Hippocampal formation (tissue), 2 donors: ENCODE measurements around the gene ETNPPL.

ENCODE experiments used
- DNase-seq, 2 donors: peaks; one replicate each; lab custom pipeline; 2025; lab: John Stamatoyannopoulos, UW

The ETNPPL gene

DNA sequence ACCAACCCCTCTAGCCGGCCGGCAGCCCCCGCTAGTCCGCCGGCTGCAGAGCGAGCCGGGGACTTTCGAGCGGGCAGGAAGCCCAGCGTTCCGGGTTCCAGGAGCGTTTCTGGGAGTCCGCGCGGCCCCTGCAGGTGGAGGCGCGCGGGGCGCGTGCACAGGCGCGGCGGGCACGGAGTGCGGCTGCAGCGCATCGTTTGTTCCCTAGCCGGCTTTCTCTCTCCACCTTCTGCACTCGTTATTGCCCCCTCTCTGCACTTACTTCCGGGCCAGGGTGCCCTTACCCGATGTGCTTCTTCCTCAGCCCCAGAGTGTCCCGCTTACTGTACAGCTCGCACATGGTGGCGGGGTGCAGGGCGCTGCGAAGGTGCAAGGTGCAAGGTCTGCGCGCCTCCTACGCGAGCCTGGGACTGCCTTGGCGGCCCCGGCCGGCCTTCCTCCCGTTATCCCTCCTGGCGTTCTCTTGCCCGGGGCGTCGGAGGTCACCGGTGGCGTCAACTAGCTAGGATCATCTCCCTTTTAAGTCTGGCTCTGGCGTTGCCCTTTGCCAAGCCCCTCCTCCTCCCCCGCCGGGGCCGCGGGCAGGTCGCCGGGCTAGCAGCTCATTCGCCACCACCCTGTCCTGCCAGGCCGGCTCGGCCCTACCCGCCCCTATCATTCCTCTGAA is at the start of gene ETNPPL:
Gene ETNPPL (minus strand): TSS at position 495 of the 667 bp plus-strand sequence. CDS start 155 bp downstream, at position 340.
- DNase-seq, result peak in 1 of 2 donors; percentile 29

DNA sequence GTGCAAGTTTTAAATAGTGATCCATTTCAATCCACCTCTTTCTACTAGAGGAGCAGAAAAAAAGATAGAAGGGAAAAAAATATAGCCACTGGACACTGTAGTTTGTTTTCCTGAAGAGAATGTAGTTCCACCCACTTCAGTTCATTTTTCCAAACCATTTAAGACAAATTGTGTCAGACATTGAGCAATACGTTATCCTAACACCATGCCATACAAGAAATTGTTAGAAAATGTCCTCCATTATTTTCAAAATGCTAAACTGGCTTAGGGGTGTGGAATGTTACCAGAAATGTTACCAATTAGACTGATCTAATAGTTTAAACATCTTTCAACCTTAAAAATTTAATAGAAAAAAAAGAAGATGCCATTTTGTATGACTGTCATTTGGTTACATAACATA is 48.6 kb upstream of the ETNPPL start:
- no peak for DNase-seq

DNA sequence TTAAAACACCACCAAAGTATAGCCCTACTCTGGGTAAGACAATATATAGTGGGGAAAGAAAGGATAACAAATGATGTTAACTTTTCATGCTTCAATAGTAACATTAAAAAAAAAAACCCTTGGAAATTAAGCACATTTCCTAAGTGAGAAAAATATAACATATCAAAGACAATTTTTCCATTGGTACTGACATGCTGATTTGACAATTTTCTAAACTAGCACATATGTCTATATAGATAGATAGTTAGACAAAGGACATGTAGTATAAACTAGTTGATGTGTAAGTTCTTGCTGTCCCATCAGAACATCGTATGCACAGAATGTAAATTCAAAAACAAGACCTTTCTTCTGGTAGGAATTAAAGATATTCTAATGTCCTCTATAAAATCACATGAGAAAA is 47.2 kb upstream of the ETNPPL start:
- no peak for DNase-seq

- DNase-seq, result no peak
Observed at GRCh38 chr4:108804648-108805273, 41.9 kb upstream of the ETNPPL start.

DNA sequence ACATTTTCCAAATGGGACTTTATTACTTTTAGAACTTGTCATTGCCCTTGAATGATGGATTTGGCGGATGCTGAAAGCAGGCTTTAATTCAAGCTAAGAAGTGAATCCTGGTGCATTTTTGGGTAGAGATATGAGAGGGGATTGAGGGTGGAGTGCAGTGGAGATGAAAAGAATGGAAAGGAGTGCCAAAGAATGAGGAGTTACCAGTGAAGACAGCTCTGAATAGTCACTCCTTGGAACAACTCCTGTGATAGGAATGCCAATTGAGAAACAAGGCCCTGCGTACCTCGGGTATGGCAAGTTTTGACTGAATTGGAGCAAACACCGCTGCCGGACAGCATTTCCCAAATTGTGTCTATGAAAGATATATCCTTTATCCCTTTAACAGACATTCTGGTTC is 36.5 kb upstream of the ETNPPL start:
- no peak for DNase-seq

DNA sequence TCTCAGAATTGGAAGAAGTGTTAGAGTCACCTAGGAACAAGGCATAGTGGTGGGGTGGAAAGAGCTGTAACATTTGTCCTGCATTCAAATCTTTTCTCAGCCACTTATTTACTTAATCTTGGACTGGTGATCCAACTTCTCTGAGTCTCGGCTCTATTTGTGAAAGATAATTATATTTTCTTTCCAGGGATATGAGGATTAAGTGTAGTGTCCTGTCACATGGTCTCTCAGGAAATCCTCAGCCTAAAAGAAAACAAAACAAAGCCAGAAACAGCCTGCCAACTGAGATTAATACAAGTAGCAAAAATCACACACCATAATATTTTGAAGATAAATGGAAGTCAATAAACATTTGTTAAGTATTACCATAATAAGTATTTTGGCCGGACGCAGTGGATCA is 33.3 kb upstream of the ETNPPL start:
- no peak for DNase-seq

- DNase-seq, result no peak
Observed at GRCh38 chr4:108795733-108796132, 32.9 kb upstream of the ETNPPL start.

GRCh38 chr4:108794136-108794535 is 31.3 kb upstream of the ETNPPL start:
- peak in 1 of 2 donors; percentile 33 for DNase-seq

DNA sequence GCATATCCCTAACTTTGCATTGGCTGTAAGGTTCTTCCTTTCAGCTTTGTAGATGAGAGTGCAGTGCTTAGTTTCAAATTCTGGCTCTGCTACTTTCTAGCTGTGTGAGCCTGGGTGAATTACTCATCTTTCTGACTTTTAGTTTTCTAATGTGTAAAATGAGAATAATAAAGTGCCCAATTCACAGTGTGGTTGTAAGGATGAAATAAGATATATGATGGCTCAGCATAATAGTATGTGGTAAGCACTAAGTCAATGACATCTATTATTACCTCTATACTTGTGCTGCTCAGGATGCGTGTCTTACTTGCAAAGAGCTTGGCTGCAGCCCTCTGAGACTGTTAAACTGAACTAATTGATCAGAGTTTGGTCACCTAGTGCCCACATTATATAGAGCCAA is 30.6 kb upstream of the ETNPPL start:
- DNase-seq, result no peak

DNA sequence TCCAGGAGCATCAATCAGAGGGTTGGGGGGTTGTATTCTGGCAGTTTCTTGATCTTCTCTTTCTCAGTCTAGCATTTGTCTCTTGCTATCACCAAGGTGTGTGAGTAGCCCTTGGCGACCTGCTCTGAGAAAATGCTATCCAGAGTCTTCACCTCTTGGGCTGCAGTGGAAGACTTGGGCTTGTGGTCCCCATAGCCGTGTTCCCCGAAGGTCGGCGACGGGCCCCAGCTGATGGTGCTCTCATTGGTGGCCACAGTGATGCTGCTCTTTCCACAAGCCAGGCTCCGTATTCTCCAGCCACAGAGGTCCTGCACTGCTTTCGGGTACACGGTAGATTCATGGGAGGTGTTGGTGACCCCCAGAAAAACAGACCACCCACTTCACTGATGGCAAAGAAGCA is 25.9 kb upstream of the ETNPPL start:
- no peak for DNase-seq

DNA sequence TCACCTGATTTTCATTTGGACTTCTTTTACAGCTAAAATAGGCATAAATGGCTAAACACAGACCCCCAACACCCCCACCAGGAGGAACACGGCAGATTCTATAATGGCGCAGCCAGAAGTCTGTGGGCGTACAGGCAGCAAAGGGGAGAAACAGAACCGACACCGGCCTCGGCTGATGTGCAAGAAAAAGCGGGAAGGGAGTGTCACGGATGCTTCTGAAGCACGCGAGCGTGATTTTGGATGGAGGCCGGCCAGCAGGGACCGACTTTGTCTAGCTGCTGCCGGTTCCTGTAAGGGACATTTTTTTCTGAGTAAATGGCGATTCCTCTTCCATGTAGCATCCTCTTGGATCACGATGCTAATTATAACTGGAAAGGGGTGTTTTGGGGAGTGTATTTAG is 24.9 kb upstream of the ETNPPL start:
- DNase-seq, result no peak

GRCh38 chr4:108787106-108787505 is 24.3 kb upstream of the ETNPPL start:
- no peak for DNase-seq

DNA sequence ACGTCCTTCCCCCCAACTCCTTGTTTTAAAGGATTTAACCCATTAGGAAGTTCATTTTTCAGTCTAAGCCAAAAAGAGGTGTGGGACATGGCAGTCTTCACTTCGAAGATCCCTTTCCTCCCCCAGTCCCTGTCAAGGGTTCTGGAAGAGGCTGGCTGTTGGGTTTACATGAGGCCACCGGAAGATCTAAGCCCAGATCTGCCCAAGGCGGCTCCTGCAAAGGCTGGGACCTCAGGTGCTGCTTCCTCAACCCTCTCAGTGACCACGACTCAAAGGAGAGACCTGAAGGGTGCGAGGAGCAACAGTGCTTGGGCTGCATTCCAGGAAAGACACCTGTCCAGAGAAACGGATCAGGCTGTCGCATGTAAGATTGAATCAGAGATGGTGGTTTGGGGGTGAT is 23.5 kb upstream of the ETNPPL start:
- no peak for DNase-seq

DNA sequence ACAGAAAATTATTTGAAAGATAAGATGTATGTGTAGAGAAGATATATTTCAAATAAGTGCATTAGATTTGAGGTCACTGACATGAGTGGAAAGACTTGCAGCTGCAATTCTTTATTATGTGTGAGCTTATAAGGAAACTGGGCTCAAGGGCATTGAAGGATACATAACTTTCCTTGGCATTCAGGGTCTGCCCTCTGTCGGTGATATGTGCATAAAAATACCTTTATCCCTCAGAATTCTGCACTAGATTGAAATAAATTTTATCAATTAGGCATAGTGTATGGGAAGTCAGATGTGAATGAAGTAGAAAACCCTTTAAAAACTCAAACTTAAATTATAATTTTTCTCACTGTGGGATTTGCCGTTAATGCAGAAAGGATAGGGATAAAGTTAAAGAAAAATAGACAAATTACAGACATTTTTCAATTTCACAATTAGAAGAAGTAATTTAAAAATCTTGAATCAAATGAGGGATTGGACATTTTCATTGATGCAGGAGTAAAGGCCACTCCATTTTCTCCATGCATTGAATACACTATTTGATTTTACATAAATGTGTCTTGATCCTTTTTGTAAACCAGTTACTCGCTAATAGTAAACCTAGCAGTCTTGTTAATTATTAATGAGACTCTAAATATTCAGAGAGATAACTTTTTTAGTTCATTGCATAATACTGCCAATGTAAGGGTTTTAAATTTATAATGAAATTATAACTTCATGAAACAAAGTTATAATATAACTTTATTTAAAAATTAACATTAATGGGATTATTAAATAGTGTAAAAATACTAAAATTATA is 21.0 kb upstream of the ETNPPL start:
- DNase-seq, result no peak

DNA sequence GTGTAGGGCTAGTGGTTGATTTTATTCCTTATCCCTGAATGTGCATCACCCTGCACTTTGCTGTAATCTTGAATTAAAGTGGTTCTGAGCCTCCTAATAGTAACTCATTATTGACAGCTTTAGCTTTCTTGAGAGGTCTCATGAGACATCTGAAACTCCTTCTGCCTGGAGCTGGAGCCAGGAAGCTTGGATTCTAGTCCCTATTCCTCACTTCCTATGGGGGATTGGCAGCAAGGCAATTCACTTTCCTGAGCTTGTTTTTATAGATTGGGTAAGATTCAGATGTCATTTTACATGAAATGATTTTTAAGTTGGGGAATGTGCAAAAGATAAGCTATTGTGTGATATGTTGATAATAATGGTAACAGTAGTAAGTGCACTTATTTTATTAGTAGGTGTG is 17.1 kb upstream of the ETNPPL start:
- DNase-seq, result no peak

- DNase-seq, result no peak
Observed at GRCh38 chr4:108777388-108777787, 14.5 kb upstream of the ETNPPL start.

GRCh38 chr4:108775921-108776320 is 13.1 kb upstream of the ETNPPL start:
- no peak for DNase-seq

DNA sequence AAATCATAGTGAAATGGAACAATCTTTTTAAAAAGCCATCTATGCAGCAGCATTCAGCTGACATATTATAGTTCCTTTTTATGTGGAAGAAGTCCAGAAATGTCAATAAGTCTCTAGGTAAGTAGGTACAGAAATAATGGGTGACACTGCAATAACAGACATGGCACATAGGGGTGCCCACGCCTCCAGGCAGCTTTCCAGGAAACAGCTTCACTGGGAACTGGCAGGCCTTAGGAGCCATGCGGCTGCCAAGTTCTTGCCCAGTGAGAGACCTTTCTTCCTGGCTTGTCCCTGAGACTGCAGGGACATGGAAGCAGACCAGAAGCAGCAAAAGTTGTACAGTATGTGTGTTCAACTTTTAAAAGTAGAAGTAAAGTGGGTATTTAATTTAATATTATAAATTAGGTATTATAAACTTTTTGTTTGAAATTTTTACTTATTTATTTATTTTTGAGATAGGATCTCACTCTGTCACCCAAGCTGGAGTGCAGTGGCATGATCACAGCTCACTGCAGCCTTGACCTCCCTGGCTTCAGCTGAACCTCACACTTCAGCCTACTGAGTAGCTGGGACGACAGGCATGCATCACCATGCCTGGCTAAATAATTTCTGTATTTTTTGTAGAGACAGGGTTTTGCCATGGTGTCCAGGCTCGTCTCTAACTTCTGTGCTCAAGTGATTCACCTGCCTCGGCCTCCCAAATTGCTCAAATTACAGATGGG is 12.1 kb upstream of the ETNPPL start:
- peak; percentile 10 to 36 for DNase-seq

DNA sequence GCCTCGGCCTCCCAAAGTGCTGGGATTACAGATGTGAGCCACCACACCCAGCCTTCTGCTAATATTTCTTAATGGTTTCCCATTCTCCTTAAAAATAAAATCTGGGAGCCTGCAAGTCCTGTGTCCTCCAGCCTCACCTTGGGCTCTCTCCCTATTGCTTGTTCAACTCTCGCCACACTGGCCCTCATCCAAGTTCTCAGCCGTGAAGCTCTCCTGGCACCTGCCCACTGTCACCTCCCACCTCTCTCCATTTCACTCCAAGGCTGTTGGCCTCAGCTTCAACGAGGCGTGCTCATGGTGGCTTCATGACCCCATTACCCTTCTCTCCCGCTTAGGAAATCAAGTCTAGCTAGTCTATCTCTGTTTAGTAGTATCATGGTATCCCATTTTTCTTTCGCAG is 9.5 kb upstream of the ETNPPL start:
- no peak for DNase-seq

- DNase-seq, result no peak
Observed at GRCh38 chr4:108766058-108766457, 3.2 kb upstream of the ETNPPL start.

DNA sequence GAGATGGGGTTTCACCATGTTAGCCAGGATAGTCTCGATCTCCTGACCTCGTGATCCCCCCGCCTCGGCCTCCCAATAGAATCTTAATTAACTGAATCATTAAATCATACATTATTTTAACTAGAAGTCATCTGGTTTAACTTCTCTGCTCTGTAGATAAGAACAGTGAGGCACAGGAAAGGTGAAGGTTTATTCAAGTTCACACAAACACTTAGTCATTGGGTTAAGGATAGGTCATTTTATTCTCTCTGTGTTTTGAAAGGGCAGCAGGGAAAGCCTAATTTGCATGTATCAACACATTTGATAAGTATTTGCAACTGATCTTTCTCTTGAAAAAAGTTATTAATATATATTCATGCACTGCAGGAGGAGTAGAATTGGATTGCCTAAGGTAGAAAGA is 1.1 kb upstream of the ETNPPL start:
- no peak for DNase-seq

- DNase-seq, result no peak
Observed at GRCh38 chr4:108763226-108763593, 357 bp upstream of the ETNPPL start.

DNA sequence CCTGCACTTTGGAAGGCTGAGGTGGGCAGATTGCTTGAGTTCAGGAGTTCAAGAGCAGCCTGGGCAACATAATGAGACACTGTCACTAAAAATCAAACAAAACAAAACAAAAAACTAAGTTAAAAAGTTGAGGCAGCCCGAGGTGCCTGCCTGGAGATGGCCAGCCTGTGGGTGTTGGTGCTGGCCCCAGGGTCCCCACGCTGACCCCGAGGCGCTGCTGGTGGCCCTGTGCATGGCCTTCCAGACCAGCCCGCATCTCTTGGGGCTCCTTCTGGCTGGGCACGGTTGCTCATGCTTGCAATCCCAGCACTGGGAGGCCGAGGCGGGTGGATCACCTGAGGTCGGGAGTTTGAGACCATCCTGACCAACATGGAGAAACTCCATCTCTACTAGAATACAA is 4.4 kb downstream of the ETNPPL start:
- no peak for DNase-seq
